Choroid plexus epithelial cell (primary cell): Measurements from ENCODE around the gene FCSK.

Experiments
- DNase-seq: peaks from one replicate; pipeline ENCODE4 v3.0.0-alpha.2; 2010; ENCODE audit warnings: low read depth
- H3K4me3 ChIP-seq: 2 replicates; pipeline ENCODE4 v1.5.1; 2011; ENCODE audit warnings: low read depth, mild to moderate bottlenecking, control low read depth, low read length, moderate library complexity
- TF ChIP-seq, protein P1 (sequence below): conservative IDR thresholded peaks from 2 replicates; pipeline ENCODE4 v1.5.1; 2011; ENCODE audit warnings: low read depth, mild to moderate bottlenecking, control low read depth, inconsistent platforms, low read length, moderate library complexity

FCSK gene

DNA sequence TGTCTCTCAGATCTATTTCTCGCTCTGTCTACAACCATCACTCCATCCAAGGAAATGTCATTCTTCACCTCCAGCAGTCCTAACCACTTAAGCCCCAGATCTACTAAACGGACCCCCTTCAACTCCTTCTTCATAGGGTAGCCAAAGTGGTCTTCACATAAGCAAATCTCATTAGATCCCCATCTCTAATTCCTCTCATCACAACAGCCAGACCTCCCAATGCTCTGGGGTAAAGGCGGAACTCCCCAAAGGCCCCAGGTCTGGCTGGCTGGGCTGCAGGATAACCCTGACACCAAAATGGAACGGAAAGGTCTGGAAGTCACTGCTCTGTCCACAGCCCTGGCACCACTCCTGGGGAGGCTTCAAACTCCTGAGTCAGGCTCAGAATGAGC, 26.6 kb upstream of the FCSK start:
- TF ChIP-seq, protein P1, sequence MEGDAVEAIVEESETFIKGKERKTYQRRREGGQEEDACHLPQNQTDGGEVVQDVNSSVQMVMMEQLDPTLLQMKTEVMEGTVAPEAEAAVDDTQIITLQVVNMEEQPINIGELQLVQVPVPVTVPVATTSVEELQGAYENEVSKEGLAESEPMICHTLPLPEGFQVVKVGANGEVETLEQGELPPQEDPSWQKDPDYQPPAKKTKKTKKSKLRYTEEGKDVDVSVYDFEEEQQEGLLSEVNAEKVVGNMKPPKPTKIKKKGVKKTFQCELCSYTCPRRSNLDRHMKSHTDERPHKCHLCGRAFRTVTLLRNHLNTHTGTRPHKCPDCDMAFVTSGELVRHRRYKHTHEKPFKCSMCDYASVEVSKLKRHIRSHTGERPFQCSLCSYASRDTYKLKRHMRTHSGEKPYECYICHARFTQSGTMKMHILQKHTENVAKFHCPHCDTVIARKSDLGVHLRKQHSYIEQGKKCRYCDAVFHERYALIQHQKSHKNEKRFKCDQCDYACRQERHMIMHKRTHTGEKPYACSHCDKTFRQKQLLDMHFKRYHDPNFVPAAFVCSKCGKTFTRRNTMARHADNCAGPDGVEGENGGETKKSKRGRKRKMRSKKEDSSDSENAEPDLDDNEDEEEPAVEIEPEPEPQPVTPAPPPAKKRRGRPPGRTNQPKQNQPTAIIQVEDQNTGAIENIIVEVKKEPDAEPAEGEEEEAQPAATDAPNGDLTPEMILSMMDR: no peak
- no peak overlapping the region for H3K4me3 ChIP-seq
- DNase-seq: no peak

DNA sequence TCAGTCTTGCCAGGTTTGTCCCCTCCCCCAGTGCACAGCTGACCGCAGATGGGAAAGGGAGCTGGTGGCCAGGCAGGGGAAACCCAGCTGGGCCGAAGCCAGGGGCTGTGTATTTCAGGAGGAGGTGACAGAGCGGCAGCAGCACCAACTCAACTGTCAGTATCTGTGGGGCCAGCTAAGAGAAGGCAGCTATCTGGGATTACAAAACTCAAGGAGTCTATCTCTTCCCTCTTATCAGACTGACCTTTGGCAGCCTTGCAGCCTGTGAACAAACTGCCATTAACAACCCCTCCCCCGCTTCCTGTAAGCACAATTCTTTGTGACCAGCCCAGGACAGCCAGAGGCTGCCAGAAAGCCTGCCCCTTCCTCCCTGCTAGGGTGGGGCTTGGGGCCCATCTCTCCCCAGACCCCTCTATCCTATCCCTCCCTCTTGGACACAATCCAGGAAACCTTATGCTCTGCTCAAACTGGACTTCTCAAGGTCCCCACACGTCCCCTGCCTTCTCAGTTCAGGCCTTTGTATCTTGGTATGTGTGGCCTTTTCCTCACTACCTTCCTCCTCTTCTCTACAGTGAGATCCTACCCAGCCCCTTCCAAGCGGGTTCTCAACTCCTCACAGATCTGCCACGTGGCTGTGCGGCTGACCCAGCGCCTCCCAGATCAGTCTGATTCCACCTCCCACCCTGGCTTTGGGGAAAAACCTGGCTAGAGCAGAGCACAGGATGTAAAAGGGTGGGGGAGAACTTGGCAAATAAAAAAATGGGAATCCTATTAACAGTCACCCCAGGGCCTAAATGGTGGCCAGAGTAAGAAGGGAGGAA, 26.0 kb upstream of the FCSK start:
- peak; percentile 92 for DNase-seq
- H3K4me3 ChIP-seq: no peak overlapping the region
- TF ChIP-seq, protein P1: no peak

DNA sequence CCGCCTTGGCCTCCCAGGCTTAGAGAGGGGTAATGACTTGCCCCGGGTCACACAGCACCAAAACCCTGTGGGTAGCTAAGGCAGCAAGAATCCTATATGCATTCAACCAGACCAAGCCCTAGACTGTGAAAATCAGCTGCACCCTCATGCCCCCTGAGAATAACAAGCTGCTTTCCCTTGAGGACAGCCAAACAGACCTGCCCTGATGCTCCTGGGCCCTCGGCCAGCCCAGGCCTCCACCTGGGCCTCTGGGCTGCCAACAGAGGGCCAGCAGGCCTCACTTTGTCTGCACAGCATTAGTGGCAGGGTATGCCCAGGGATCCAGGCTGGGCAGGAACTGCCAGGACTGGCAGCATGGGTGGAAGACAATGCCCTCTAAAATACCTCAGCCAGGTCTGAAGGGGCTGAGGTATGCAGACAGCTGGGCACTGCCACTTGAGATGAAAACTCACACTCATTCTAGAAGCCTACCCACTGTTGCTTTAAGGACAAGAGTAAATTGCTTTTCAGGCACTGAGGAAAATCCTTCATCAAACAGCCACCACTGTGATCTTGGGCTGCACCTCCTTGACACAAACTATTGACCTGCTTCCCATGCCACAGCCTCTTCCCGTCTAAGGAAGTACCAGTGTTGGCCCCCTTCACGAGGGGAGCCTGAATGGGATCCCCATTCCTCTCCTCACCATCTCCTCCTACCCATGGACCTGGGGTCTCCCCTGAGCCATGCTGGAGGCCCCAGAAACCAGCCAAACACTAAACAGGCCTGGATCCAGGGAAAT, 24.3 kb upstream of the FCSK start:
- no peak overlapping the region for H3K4me3 ChIP-seq
- TF ChIP-seq, protein P1: no peak
- no peak for DNase-seq

DNA sequence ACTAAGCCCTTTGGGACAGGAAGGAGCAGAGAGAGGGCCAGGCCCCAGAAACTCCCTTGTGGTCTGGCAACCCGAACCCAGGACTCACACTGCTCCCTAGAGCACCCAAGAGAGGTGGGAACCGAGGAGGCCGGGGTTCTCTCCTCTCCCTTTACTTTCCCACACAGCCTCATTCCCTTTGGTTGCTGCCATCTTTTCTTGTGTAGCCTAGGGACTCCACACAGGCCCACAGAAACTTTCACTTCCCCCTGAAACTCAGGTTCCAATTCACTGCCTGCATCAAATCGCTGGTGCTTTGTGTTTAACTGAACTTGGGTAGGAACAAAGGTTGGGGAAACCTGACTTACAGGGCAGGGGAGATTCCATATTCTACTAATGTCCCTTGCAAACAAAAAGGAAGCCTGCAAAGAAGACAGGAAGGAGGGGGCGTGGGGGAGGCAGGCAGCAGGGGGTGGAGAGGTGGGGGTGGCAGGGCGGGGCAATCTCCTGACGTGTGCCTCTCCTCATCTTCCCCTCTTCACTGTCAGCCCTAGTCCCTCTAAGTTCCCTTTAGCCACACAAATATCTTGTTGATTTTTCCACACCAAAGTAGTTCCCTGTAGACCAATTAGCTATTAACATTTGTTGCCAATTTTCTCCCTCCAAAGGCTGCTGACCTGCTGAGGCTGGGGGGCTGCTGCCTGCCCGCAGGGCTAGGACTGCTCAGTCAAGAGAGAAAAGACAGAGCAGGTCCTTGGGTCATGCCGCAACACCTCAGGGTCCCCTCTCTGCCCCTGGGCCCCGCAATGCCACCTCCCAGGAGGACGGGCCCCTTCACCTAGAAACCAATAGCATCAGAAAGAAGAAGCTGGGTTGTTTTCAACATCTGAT, 23.5 kb upstream of the FCSK start:
- TF ChIP-seq, protein P1: no peak
- no peak overlapping the region for H3K4me3 ChIP-seq
- DNase-seq: peak; percentile 32

DNA sequence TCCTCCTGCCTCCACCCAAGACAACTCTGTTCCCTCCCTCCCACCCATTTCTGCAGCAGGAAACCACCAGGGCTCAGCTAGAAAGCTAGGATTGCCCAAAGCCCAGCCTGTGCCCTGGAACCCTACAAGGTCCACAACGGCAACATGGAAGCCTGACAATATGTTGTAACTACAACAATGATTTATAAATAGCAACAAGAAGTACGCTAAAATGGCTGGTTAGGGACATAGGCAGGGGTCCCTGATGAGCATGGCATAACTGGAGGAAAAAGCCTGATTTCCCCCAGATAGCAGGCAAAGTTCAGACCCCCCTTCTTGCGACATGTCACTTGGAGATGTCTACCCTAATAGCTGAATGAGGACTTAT, 22.1 kb upstream of the FCSK start:
- no peak overlapping the region for H3K4me3 ChIP-seq
- DNase-seq: no peak
- TF ChIP-seq, protein P1: no peak

DNA sequence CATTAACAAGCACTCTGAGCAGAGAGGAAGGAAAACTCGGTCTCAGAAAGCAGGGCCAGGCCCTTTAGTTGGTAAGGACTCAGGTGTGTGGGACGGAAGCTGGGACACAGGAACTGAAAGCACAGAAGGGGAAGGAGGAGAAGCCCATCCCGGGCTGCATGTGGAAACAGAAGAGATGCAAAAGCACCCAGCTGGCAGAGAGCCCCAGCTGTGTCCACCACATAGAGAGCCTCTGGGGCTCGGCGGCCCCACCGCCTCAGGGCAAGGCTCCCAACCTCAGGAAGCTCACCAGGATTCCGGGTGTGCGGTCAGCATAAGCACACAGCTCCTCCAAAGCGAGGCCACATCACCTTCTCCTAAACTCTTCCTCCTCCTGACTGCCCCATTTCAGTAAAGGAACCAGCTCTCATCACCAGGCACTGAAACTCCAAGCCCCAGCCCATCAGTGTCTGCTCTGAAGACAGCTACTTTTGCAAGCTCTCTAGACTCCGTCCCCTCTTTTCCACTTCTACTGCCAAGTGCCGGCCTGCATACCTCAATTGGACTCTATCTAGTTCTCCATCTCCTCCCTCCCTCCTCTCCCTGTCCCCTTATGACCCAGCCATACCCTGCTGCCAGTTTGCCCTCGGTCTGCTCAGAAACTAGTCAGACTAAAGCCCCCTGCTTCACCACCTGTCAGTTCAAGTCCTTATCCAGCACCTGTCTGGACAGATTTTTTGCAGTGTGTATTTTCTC, 21.5 kb upstream of the FCSK start:
- TF ChIP-seq, protein P1: no peak
- no peak overlapping the region for H3K4me3 ChIP-seq
- DNase-seq: peak; percentile 36
